H1 (cell line): ENCODE results near the gene SPOCD1. TPM values are rescaled to one million over a fixed set of nuclear protein-coding genes. Genes with fewer than 3 reads are reported as not detected.

ENCODE experiments used
- CTCF ChIA-PET: fragments of 300-600 bp; sonication (Branson Sonifier 250); formaldehyde crosslinking; loops from one replicate; lab custom pipeline; 2021; ENCODE audit not compliant: partially characterized antibody; lab: Charles Lee
- POLR2A ChIA-PET: fragments of 300-600 bp; sonication (Branson Sonifier 250); formaldehyde crosslinking; loops from one replicate; lab custom pipeline; 2021; ENCODE audit warnings: inconsistent platforms; ENCODE audit not compliant: partially characterized antibody; lab: Charles Lee
- DNase-seq, 2 experiments: peaks; one replicate each; pipeline versions ENCODE4 v3.0.0 to v3.0.0-alpha.2; 2010 to 2022; ENCODE audit warnings: low spot score in 2 of 2, low read depth in 1 of 2, mixed read lengths in 1 of 2
- FAIRE-seq: peaks from 2 replicates; lab custom pipeline; 2011; peaks lifted over from hg19 to GRCh38; lab: Jason Lieb, UNC
- H2AFZ ChIP-seq: 2 replicates; pipeline ENCODE4 v1.8.1; 2012; ENCODE audit warnings: low read length, inconsistent platforms
- H2AK5ac ChIP-seq: 2 replicates; pipeline ENCODE4 v1.6.1; 2013; ENCODE audit warnings: low read depth, low read length
- H2BK120ac ChIP-seq: replicated peaks from 2 replicates; pipeline ENCODE3; 2013; ENCODE audit warnings: low read depth, low read length, inconsistent platforms
- H2BK12ac ChIP-seq: 2 replicates; pipeline ENCODE4 v1.6.1; 2013; ENCODE audit warnings: low read depth, low read length
- H2BK15ac ChIP-seq: 2 replicates; pipeline ENCODE4 v1.6.1; 2013; ENCODE audit warnings: low read length
- H2BK20ac ChIP-seq: 2 replicates; pipeline ENCODE4 v1.6.1; 2013; ENCODE audit warnings: low read length
- H2BK5ac ChIP-seq: 2 replicates; pipeline ENCODE4 v1.6.1; 2013; ENCODE audit warnings: low read depth, low read length
- H3K14ac ChIP-seq: 2 replicates; pipeline ENCODE4 v1.6.1; 2013; ENCODE audit warnings: inconsistent platforms; ENCODE audit not compliant: insufficient read length
- H3K18ac ChIP-seq: 2 replicates; pipeline ENCODE4 v1.6.1; 2013; ENCODE audit warnings: low read length; ENCODE audit errors: extremely low read depth
- H3K23ac ChIP-seq: 2 replicates; pipeline ENCODE4 v1.6.1; 2013; ENCODE audit warnings: inconsistent platforms; ENCODE audit not compliant: insufficient read length
- H3K23me2 ChIP-seq: 2 replicates; pipeline ENCODE4 v1.6.1; 2013; ENCODE audit warnings: low read depth, low read length
- H3K27ac ChIP-seq: 2 replicates; pipeline ENCODE4 v1.6.1; 2011; ENCODE audit warnings: low read depth, low read length, inconsistent platforms
- H3K27me3 ChIP-seq, 4 experiments: replicated peaks in 1 of 4; 1 replicate in 1 of 4; 2 replicates in 3 of 4; pipeline versions ENCODE4 v1.6.1 to v1.8.1; 2011 to 2013; ENCODE audit warnings: low read length in 3 of 4, mild to moderate bottlenecking in 3 of 4, inconsistent platforms in 2 of 4, mixed read lengths in 2 of 4, moderate library complexity in 1 of 4; ENCODE audit not compliant: control insufficient read depth in 3 of 4, insufficient read depth in 3 of 4; ENCODE audit errors: extremely low read depth in 1 of 4
- H3K36me3 ChIP-seq, 4 experiments: 2 replicates each; pipeline versions ENCODE4 v1.6.1 to v1.8.1; 2011 to 2013; ENCODE audit warnings: mild to moderate bottlenecking in 4 of 4, low read length in 3 of 4, moderate library complexity in 2 of 4, control low read depth in 1 of 4, inconsistent platforms in 1 of 4; ENCODE audit not compliant: insufficient read depth in 4 of 4, control insufficient read depth in 2 of 4
- H3K4ac ChIP-seq: replicated peaks from 2 replicates; pipeline ENCODE3; 2013; ENCODE audit warnings: low read length, low read depth, mixed read lengths, inconsistent platforms; ENCODE audit not compliant: insufficient read length
- H3K4me1 ChIP-seq, 4 experiments: replicated peaks in 1 of 4; 1 replicate in 1 of 4; 2 replicates in 3 of 4; pipeline versions ENCODE4 v1.6.1 to v1.8.1; 2011 to 2013; ENCODE audit warnings: low read length in 3 of 4, inconsistent platforms in 2 of 4, mixed read lengths in 1 of 4; ENCODE audit not compliant: insufficient read depth in 4 of 4, control insufficient read depth in 3 of 4
- H3K4me2 ChIP-seq, 2 experiments: 2 replicates each; pipeline versions ENCODE4 v1.6.1 to v1.8.1; 2011 to 2013; ENCODE audit warnings: low read depth in 2 of 2, low read length in 2 of 2, control low read depth in 1 of 2, inconsistent platforms in 1 of 2, mild to moderate bottlenecking in 1 of 2; ENCODE audit not compliant: insufficient read depth in 1 of 2
- H3K4me3 ChIP-seq, 4 experiments: fragments of 200-600, 300-600 bp in 1 of 4; sonication (generic), shearing (Covaris generic), sonication (Bioruptor Twin) in 1 of 4; 2 replicates each; pipeline versions ENCODE4 v1.5.1 to v1.8.1; 2011 to 2016; ENCODE audit warnings: low read length in 4 of 4, low read depth in 3 of 4, control low read depth in 2 of 4, inconsistent platforms in 2 of 4, mild to moderate bottlenecking in 2 of 4, mixed read lengths in 1 of 4, moderate library complexity in 1 of 4; ENCODE audit not compliant: insufficient read depth in 2 of 4; ENCODE audit errors: extremely low read depth in 1 of 4
- H3K56ac ChIP-seq: replicated peaks from 2 replicates; pipeline ENCODE3; 2013; ENCODE audit warnings: low read depth, mild to moderate bottlenecking, mixed read lengths, low read length, inconsistent platforms; ENCODE audit not compliant: insufficient read length
- H3K79me1 ChIP-seq: 2 replicates; pipeline ENCODE4 v1.6.1; 2013; ENCODE audit warnings: low read depth, low read length, control low read depth
- H3K79me2 ChIP-seq, 2 experiments: 2 replicates each; pipeline versions ENCODE4 v1.6.1 to v1.8.1; 2012 to 2013; ENCODE audit warnings: low read length in 2 of 2, mild to moderate bottlenecking in 2 of 2, inconsistent platforms in 1 of 2; ENCODE audit not compliant: insufficient read depth in 2 of 2, control insufficient read depth in 1 of 2
- H3K9ac ChIP-seq, 4 experiments: replicated peaks in 1 of 4; 1 replicate in 1 of 4; 2 replicates in 3 of 4; pipeline versions ENCODE4 v1.6.1 to v1.8.1; 2011 to 2013; ENCODE audit warnings: low read depth in 3 of 4, low read length in 3 of 4, control low read depth in 2 of 4, mild to moderate bottlenecking in 2 of 4, moderate library complexity in 2 of 4, inconsistent platforms in 1 of 4; ENCODE audit errors: extremely low read depth in 1 of 4
- H3K9me3 ChIP-seq, 2 experiments: 2 replicates each; pipeline versions ENCODE4 v1.6.1 to v1.8.1; 2012 to 2013; ENCODE audit warnings: mild to moderate bottlenecking in 2 of 2, moderate library complexity in 2 of 2, control low read depth in 1 of 2, inconsistent platforms in 1 of 2, low read depth in 1 of 2, low read length in 1 of 2, mixed read lengths in 1 of 2; ENCODE audit not compliant: insufficient read depth in 2 of 2
- H4K20me1 ChIP-seq, 2 experiments: replicated peaks in 1 of 2; 2 replicates each; pipeline versions ENCODE3 to v1.8.1; 2011 to 2013; ENCODE audit warnings: inconsistent platforms in 2 of 2, low read length in 2 of 2, mild to moderate bottlenecking in 1 of 2; ENCODE audit not compliant: insufficient read depth in 2 of 2, control insufficient read depth in 1 of 2
- H4K5ac ChIP-seq: 2 replicates; pipeline ENCODE4 v1.6.1; 2013; ENCODE audit warnings: low read length, low read depth, mixed read lengths, inconsistent platforms; ENCODE audit not compliant: insufficient read length
- H4K8ac ChIP-seq: 2 replicates; pipeline ENCODE4 v1.8.0; 2013; ENCODE audit warnings: mild to moderate bottlenecking, moderate library complexity, low read length, inconsistent platforms; ENCODE audit not compliant: insufficient read depth; ENCODE audit errors: extremely low read depth
- H4K91ac ChIP-seq: replicated peaks from 2 replicates; pipeline ENCODE3; 2013; ENCODE audit warnings: low read length, mixed read lengths, inconsistent platforms; ENCODE audit not compliant: insufficient read length
- ASH2L ChIP-seq: fragments of 200-600, 300-600 bp; sonication (generic); IDR thresholded peaks from one replicate; pipeline ENCODE4 v1.7.1; 2017; ENCODE audit warnings: low read length
- CHD1 ChIP-seq: IDR thresholded peaks from 2 replicates; pipeline ENCODE4 v1.6.1; 2012; ENCODE audit warnings: low read depth, low read length, improper control_type of control experiment
- CTBP2 ChIP-seq: IDR thresholded peaks from 2 replicates; pipeline ENCODE4 v1.7.0; 2011; ENCODE audit warnings: borderline replicate concordance, mild to moderate bottlenecking, moderate library complexity, mixed read lengths, low read length; ENCODE audit not compliant: insufficient read depth, insufficient read length
- JUN ChIP-seq: IDR thresholded peaks from 2 replicates; pipeline ENCODE4 v1.6.1; 2011; ENCODE audit warnings: low read depth, mild to moderate bottlenecking, improper control_type of control experiment, low read length
- WGBS, 2 experiments: shearing (Covaris generic) in 1 of 2; methylation state at CpG; one replicate each; pipeline versions ENCODE4 v1.1.6 to v1.1.7; 2013 to 2015; ENCODE audit warnings: low lambda C conversion rate in 2 of 2, mixed read lengths in 2 of 2, inconsistent platforms in 1 of 2, low coverage in 1 of 2, missing lambda C conversion rate in 1 of 2; ENCODE audit not compliant: insufficient replicate concordance in 2 of 2, insufficient coverage in 1 of 2, insufficient read length in 1 of 2; ENCODE audit errors: extremely low coverage in 1 of 2, missing lambda C conversion rate in 1 of 2; 5-methylcytosine and 5-hydroxymethylcytosine counted together
- polyA plus RNA-seq, 7 experiments: library from polyadenylated mRNA; depleted of rRNA in 3 of 7; stranded (reverse) in 5 of 7; unstranded in 2 of 7; fragments of >200 nt in 5 of 7; fragments of 200-250 nt in 2 of 7; gene quantifications; 1 replicate in 5 of 7; 2 replicates in 1 of 7; 4 replicates in 1 of 7; pipeline versions ENCODE4 v1.2.1 to v1.2.3, GENCODE V29; 2011 to 2013; ENCODE audit warnings: missing spikeins in 2 of 7, mixed read lengths in 2 of 7
- total RNA-seq: library from RNA; stranded (reverse); fragmentation: NEBNext Ultra II Directional; extraction: Animal tissue kit (Norgen Biotek cat#: 25700); gene quantifications from 2 replicates; pipeline ENCODE4 v1.2.1, GENCODE V29; 2021
- TF ChIP-seq, protein P1 (sequence below): IDR thresholded peaks from 2 replicates; pipeline ENCODE4 v1.6.1; 2012; ENCODE audit warnings: low read length, inconsistent platforms
- TF ChIP-seq, protein P2 (sequence below): IDR thresholded peaks from 2 replicates; pipeline ENCODE4 v1.6.1; 2012; ENCODE audit warnings: inconsistent platforms

SPOCD1 gene
- total and polyA plus RNA-seq, 2 of the 8 experiments (the other 6 are each of a cell fraction or from before 2014, with no cell fraction given): 1.8 to 2.9 TPM

DNA sequence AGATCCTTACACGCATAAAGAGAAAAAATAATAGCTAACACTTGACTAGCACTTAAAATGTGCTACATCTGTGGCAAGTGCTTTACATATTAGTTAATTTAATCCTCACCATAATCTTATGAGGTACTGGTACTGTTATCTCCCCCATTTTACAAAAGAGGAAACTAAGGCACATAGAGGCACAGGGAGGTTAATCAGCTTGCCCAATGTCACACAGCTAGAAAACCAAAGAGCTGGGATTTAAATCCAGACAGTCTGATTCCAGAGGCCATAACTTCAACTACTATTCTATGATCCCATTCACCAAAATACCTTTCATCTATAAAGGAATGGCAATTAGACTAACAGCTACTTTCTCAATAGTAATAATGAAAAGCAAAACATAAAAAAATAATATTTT lies 11.7 kb downstream of the SPOCD1 start:
- no peak overlapping the region for H2BK20ac ChIP-seq
- no peak overlapping the region for H3K4ac ChIP-seq
- no peak overlapping the region for H2AFZ ChIP-seq
- H3K14ac ChIP-seq: no peak overlapping the region
- no peak overlapping the region for H2BK12ac ChIP-seq
- H4K20me1 ChIP-seq: no peaks in the 10 kb centered on the region
- H3K36me3 ChIP-seq: no peaks in the 10 kb centered on the region
- no peaks in the 10 kb centered on the region for H3K23me2 ChIP-seq
- H3K79me1 ChIP-seq: no peaks in the 10 kb centered on the region
- H3K18ac ChIP-seq: no peak overlapping the region
- no peak overlapping the region for H4K8ac ChIP-seq
- CTCF ChIA-PET: interaction anchor here (0.8 to 2.8 kb wide), 4 partner anchors 14 to 39 kb away, joined by 3 to 11 read pairs (median 3); partner anchors contain the start of gene ADGRB2
- no peaks in the 10 kb centered on the region for H3K27me3 ChIP-seq
- H3K27ac ChIP-seq: no peak overlapping the region
- TF ChIP-seq CHD1: no peak
- TF ChIP-seq, protein P1, sequence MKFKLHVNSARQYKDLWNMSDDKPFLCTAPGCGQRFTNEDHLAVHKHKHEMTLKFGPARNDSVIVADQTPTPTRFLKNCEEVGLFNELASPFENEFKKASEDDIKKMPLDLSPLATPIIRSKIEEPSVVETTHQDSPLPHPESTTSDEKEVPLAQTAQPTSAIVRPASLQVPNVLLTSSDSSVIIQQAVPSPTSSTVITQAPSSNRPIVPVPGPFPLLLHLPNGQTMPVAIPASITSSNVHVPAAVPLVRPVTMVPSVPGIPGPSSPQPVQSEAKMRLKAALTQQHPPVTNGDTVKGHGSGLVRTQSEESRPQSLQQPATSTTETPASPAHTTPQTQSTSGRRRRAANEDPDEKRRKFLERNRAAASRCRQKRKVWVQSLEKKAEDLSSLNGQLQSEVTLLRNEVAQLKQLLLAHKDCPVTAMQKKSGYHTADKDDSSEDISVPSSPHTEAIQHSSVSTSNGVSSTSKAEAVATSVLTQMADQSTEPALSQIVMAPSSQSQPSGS: no peak
- TF ChIP-seq JUN: no peak
- TF ChIP-seq CTBP2: no peak
- TF ChIP-seq, protein P2, sequence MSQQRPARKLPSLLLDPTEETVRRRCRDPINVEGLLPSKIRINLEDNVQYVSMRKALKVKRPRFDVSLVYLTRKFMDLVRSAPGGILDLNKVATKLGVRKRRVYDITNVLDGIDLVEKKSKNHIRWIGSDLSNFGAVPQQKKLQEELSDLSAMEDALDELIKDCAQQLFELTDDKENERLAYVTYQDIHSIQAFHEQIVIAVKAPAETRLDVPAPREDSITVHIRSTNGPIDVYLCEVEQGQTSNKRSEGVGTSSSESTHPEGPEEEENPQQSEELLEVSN: no peak
- TF ChIP-seq ASH2L: no peak
- TF ChIP-seq, all 59 proteins: peak for 0
- H3K4me2 ChIP-seq: no peak overlapping the region
- H3K4me3 ChIP-seq: no peak overlapping the region
- H4K5ac ChIP-seq: no peak overlapping the region
- no peaks in the 10 kb centered on the region for H3K79me2 ChIP-seq
- no peak overlapping the region for H2BK120ac ChIP-seq
- H3K23ac ChIP-seq: no peak overlapping the region
- H3K4me1 ChIP-seq: peaks cover 0 to 6% (median 2%) of the 10 kb centered on the region in 4 experiments; a peak in 3 of 7 replicates
- H3K9me3 ChIP-seq: no peaks in the 10 kb centered on the region
- H2AK5ac ChIP-seq: no peak overlapping the region
- no peak overlapping the region for H2BK5ac ChIP-seq
- no peak overlapping the region for H2BK15ac ChIP-seq
- 94% methylated on average over 1 of the region's 1 CpG; no CpG with 5 or more reads in 1 of the 2 experiments for WGBS, 2 experiments
- H3K56ac ChIP-seq: no peak overlapping the region
- no peak overlapping the region for H3K9ac ChIP-seq
- FAIRE-seq (no peak), DNase-seq (no peak)
- POLR2A ChIA-PET: no interaction called here
- no peak overlapping the region for H4K91ac ChIP-seq
